SW480 (cell line): Measurements from ENCODE around the gene HOXA13.

Experiments used
- DNase-seq: peaks from one replicate; pipeline ENCODE4 v3.0.0-alpha.2; 2016; ENCODE audit warnings: low spot score

Gene HOXA13

GRCh38 chr7:27192546-27193334 lies 7.2 kb downstream of the HOXA13 start:
- DNase-seq, result no peak

- DNase-seq, result no peak
Measured at GRCh38 chr7:27191833-27192545, 7.9 kb downstream of the HOXA13 start.

GRCh38 chr7:27191161-27191731 lies 8.6 kb downstream of the HOXA13 start:
- no peak for DNase-seq

- no peak for DNase-seq
Measured at GRCh38 chr7:27189997-27190748, 9.7 kb downstream of the HOXA13 start.

GRCh38 chr7:27189295-27189996 lies 10.4 kb downstream of the HOXA13 start:
- no peak for DNase-seq

- no peak for DNase-seq
Measured at GRCh38 chr7:27188386-27189294, 11.3 kb downstream of the HOXA13 start.

- no peak for DNase-seq
Measured at GRCh38 chr7:27187475-27188385, 12.2 kb downstream of the HOXA13 start.

GRCh38 chr7:27186668-27187474 lies 13.0 kb downstream of the HOXA13 start:
- DNase-seq, result no peak

GRCh38 chr7:27185854-27186667 lies 13.8 kb downstream of the HOXA13 start:
- DNase-seq, result peak; percentile 17

GRCh38 chr7:27185013-27185853 lies 14.7 kb downstream of the HOXA13 start, which contains the start of gene HOXA11:
TSS of gene HOXA11 (minus strand) at chr7:27185232. CDS start at chr7:27185144, 88 bp downstream.
- DNase-seq, result peak; percentile 76

- peak; percentile 75 for DNase-seq
Measured at GRCh38 chr7:27184337-27185012, 15.4 kb downstream of the HOXA13 start.

- DNase-seq, result peak; percentile 52
Measured at GRCh38 chr7:27183682-27184336, 16.1 kb downstream of the HOXA13 start.

GRCh38 chr7:27182861-27183681 lies 16.8 kb downstream of the HOXA13 start:
- peak; percentile 37 for DNase-seq

GRCh38 chr7:27182285-27182841 lies 17.5 kb downstream of the HOXA13 start:
- DNase-seq, result no peak
